Kasumi-1 (cell line): Measurements from ENCODE around the gene UGT2A2.

Experiments
- DNase-seq, 2 experiments: peaks; one replicate each; lab custom pipeline; 2025; lab: John Stamatoyannopoulos, UW

The UGT2A2 gene

GRCh38 chr4:69576251-69576877 lies 63.1 kb downstream of the UGT2A2 start:
- DNase-seq = no peak

DNA sequence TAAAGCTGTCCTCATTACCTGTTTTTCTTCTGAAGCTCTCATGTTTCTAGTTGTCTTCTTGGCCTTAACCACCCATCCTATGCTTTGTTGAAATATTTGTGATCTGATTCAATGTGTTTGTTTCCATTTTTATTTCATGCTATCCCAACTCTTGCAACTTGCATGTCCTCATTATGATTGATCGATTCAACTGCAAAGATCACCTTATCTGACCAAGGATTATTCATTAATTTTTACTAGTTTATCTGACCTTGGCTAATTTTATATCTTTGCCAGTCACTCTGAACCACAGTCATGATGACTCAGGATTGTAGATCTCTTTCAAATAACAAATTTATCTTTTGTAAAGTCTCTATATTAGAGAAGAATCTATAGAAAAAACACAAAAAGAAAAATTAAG lies 70.7 kb downstream of the UGT2A2 start:
- DNase-seq = no peak

DNA sequence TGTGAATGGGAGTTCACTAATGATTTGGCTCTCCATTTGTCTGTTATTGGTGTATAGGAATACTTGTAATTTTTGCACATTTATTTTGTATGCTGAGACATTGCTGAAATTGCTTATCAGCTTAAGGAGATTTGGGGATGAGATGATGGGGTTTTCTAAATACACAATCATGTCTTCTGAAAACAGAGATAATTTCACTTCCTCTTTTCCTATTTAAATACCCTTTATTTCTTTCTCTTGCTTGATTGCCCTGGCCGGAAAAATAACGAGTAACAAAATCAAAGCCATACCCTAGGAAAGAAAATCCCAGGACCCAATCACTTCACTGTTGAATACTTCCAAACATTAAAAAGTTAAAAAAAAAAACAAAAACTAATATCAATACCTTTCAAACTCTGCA lies 76.0 kb downstream of the UGT2A2 start:
- DNase-seq = no peak

DNA sequence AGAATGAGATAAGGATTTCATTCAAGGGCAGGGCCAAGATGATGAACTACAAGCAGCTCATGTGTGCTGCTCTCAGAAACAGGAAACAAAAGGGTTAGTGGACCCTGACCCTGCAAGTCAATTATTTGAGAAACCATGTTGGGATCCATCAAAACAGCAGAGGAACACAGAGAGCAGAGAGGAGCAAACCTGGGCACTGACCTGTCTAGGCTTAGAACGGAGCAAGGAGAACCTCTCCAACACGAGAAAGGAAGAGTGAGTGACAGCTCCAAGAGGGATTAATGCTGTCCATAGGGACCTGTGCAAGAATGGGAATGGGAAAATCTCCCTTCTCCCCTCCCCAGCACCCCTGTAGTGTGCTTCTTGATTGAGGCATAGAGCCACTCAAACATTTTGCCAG lies 89.8 kb downstream of the UGT2A2 start:
- DNase-seq = no peak

- DNase-seq = no peak
These were observed 93.2 kb downstream of the UGT2A2 start for GRCh38 chr4:69546134-69546765.
